Duodenal mucosa (tissue), 2 donors: ENCODE results near the gene FRA10AC1.

Experiments
- H3K27ac ChIP-seq: one replicate; pipeline ENCODE4 v1.7.0; 2013; ENCODE audit warnings: low read depth, low read length
- H3K27me3 ChIP-seq, 2 donors: one replicate each; pipeline ENCODE4 v1.7.0; 2013; ENCODE audit warnings: low read length in 2 of 2, control low read depth in 1 of 2; ENCODE audit not compliant: insufficient read depth in 2 of 2, control insufficient read depth in 1 of 2
- H3K36me3 ChIP-seq, 2 donors: one replicate each; pipeline ENCODE4 v1.7.0; 2013; ENCODE audit warnings: low read length in 2 of 2, control low read depth in 1 of 2; ENCODE audit not compliant: insufficient read depth in 2 of 2, control insufficient read depth in 1 of 2
- H3K4me1 ChIP-seq, 2 donors: one replicate each; pipeline ENCODE4 v1.7.0; 2013; ENCODE audit warnings: low read length in 2 of 2, control low read depth in 1 of 2; ENCODE audit not compliant: insufficient read depth in 2 of 2, control insufficient read depth in 1 of 2
- H3K4me3 ChIP-seq, 2 donors: one replicate each; pipeline ENCODE4 v1.7.0; 2013; ENCODE audit warnings: low read length in 2 of 2, low read depth in 1 of 2
- H3K9ac ChIP-seq, 2 donors: one replicate each; pipeline ENCODE4 v1.7.0; 2013; ENCODE audit warnings: low read length in 2 of 2, low read depth in 1 of 2
- H3K9me3 ChIP-seq, 2 donors: one replicate each; pipeline ENCODE4 v1.7.0; 2013; ENCODE audit warnings: low read length in 2 of 2, control low read depth in 1 of 2; ENCODE audit not compliant: control insufficient read depth in 1 of 2

FRA10AC1 gene

DNA sequence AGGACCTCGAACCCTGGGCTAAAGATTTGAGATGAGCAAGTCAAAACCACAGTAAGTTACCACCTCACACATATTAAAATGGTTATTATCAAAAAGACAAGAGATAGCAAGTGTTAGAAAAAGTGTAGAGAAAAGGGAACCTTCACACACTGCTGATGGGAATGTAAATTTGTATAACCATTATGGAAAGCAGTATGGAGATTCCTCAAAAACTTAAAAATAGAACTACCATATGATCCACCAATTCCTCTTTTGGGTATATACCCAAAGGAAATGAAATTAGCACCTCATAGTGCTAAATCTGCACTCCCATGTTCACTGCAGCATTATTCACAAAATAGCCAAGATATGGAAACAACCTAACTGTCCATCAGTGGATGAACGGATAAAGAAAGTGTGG, 20.8 kb upstream of the FRA10AC1 start:
- H3K4me1 ChIP-seq: no peaks in the 10 kb centered on the region
- no peak overlapping the region for H3K9ac ChIP-seq
- no peak overlapping the region for H3K4me3 ChIP-seq
- no peak overlapping the region for H3K27ac ChIP-seq
- H3K36me3 ChIP-seq: no peaks in the 10 kb centered on the region
- no peaks in the 10 kb centered on the region for H3K9me3 ChIP-seq
- H3K27me3 ChIP-seq: peaks cover 9 to 10% of the 10 kb centered on the region in 2 donors

- H3K9me3 ChIP-seq: no peaks in the 10 kb centered on the region
- no peak overlapping the region for H3K27ac ChIP-seq
- no peaks in the 10 kb centered on the region for H3K36me3 ChIP-seq
- peaks cover 9 to 10% of the 10 kb centered on the region in 2 donors for H3K27me3 ChIP-seq
- no peak overlapping the region for H3K4me3 ChIP-seq
- H3K9ac ChIP-seq: no peak overlapping the region
- H3K4me1 ChIP-seq: no peaks in the 10 kb centered on the region
Observed at GRCh38 chr10:93722550-93722949, 20.2 kb upstream of the FRA10AC1 start.

- H3K4me1 ChIP-seq: no peaks in the 10 kb centered on the region
- peaks cover 0 to 4% of the 10 kb centered on the region in 2 donors for H3K27me3 ChIP-seq
- H3K27ac ChIP-seq: no peak overlapping the region
- H3K36me3 ChIP-seq: no peaks in the 10 kb centered on the region
- H3K9me3 ChIP-seq: no peaks in the 10 kb centered on the region
- no peak overlapping the region for H3K9ac ChIP-seq
- no peak overlapping the region for H3K4me3 ChIP-seq
Observed at GRCh38 chr10:93719901-93720300, 17.5 kb upstream of the FRA10AC1 start.

DNA sequence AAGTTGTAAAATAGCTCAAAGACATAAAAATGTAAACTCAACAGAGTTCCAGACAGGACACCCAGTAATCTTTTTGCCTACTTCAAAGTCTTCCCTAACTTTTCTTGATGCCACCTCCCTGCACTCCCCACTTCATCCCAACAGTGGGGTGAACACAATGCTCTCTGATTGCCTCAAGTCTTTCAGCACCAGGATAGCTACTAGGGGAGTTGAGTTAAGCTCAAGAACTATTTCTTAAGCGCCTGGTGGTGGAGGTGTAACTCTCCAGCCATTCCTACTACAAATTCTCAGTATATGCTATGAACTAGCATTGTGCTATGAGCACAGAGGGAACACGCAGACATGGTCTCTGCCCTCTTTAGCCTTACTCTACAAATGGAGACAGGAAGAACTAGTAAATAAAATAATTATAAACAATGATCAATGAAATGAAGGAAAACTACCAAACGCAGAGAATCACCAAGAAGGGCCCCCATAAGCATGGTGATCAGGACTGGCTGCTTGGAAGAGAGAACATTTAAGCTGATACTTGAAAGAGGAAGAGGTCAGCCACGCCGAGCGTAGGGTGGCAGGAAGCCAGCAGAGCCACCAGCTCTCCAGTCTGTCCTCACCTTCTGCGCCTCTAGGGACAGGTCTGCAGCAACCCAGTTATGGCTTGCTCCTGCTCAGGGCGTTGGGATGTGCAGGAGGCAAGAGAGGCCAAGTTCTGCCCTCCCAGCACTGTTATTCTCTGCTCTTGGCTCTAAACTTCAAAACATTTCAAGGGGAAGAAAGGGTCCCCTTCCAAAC, 16.7 kb upstream of the FRA10AC1 start:
- Histone ChIP-seq H3K4me1 (no peaks in the 10 kb centered on the region), H3K9ac (no peak overlapping the region)

GRCh38 chr10:93716766-93717165, 14.4 kb upstream of the FRA10AC1 start:
- H3K9ac ChIP-seq: no peak overlapping the region
- no peaks in the 10 kb centered on the region for H3K4me1 ChIP-seq
- peaks cover 0 to 4% of the 10 kb centered on the region in 2 donors for H3K27me3 ChIP-seq
- no peak overlapping the region for H3K4me3 ChIP-seq
- H3K9me3 ChIP-seq: no peaks in the 10 kb centered on the region
- H3K36me3 ChIP-seq: no peaks in the 10 kb centered on the region
- H3K27ac ChIP-seq: no peak overlapping the region

More for the DNA sequence above, 16.7 kb upstream of the FRA10AC1 start:
- Histone ChIP-seq H3K4me3 (no peak overlapping the region), H3K27ac (no peak overlapping the region), H3K27me3 (peaks cover 0 to 4% of the 10 kb centered on the region in 2 donors), H3K36me3 (no peaks in the 10 kb centered on the region), H3K9me3 (no peaks in the 10 kb centered on the region)

DNA sequence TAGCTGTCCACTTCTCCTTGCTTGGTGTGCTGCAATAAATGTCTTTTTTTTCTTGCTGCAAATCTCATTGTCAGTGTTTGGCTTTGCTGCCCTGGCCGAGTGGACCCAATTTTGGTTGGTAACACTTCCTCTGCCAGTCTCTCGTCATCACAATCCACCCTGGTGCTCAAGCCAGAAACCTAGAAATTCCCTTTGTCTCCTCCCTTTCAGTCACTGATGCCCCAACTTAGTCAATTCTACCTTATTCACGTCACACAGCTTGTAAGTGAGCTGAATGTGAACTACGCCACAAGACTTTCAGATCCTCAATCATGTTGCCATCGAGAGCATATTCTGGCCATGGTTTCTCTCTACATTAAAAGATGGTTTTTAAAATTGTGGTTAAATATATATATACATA, 13.0 kb upstream of the FRA10AC1 start:
- no peak overlapping the region for H3K4me3 ChIP-seq
- H3K27me3 ChIP-seq: peaks cover 0 to 4% of the 10 kb centered on the region in 2 donors
- H3K27ac ChIP-seq: no peak overlapping the region
- H3K9me3 ChIP-seq: no peaks in the 10 kb centered on the region
- H3K4me1 ChIP-seq: peaks cover 0 to 1% of the 10 kb centered on the region in 2 donors
- H3K9ac ChIP-seq: no peak overlapping the region
- H3K36me3 ChIP-seq: no peaks in the 10 kb centered on the region

DNA sequence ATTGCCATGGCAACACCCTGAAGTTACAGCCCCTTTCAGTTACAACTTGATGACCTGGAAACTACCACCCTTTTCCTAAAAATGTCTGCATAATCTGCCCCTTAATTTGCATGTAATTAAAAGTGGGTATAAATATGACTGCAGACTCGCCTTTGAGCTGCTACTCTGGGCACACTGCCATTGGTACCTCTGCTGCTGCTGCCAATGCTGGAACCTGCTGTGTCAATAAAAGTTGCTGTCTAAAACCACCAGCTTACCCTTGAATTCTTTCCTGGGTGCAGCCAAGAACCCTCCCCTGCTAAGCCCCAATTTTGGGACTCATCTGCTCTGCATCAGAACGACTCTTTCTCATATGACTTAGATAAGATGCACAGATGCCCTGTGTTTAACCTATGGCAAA, 10.2 kb upstream of the FRA10AC1 start:
- Histone ChIP-seq H3K4me3 (no peak overlapping the region), H3K9ac (no peak overlapping the region), H3K4me1 (peaks cover 0 to 4% of the 10 kb centered on the region in 2 donors), H3K9me3 (no peaks in the 10 kb centered on the region), H3K36me3 (no peaks in the 10 kb centered on the region), H3K27ac (no peak overlapping the region), H3K27me3 (no peaks in the 10 kb centered on the region)

DNA sequence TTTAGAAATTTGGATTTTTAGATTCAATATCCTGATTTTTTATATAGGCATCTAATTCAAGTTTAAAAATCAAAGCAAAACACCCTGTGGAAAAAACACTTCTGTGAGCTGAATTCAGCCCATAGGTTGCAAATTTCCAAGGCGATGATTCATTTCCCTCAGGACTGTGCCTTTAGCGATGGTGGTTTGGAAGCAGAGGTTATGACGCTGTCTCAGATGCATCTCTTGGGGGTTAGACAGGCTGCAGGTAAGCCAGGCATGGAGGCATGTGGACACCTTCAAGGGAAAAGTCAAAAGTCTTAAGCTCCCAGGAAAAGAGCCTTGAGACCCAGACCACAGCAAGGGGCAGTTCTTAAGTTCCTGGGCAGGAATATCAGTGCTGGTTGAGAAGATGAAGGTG, 9.5 kb upstream of the FRA10AC1 start:
- Histone ChIP-seq H3K4me1 (peaks cover 0 to 4% of the 10 kb centered on the region in 2 donors), H3K27me3 (no peaks in the 10 kb centered on the region), H3K9ac (no peak overlapping the region), H3K27ac (no peak overlapping the region), H3K4me3 (no peak overlapping the region), H3K36me3 (no peaks in the 10 kb centered on the region), H3K9me3 (no peaks in the 10 kb centered on the region)

DNA sequence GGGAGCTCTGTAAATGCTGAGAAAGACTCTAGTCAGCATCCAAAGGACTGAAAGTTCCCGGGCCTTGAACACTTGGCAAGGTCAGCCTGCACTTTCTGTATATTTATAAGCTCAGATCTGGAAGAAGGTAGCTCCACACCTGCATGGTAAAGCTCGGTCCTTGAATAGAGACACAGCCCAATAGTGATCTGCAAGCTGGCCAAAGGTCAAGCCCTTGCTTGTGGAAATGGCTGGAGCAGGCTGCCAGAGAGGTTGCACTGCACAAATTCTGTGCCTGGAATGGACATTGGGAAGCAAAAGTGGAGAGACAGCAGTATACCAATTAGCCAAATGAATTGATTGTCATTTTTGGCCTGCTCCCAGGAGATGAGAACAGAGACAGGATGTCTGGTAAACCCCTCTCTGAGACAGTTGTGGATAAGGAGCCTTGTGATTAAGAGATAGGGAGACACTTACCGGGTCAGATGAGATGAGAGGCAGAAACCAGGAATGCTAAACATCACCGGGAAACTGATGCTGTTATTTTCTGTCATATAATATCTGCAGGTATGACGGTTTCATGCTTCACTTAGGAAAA, 8.0 kb upstream of the FRA10AC1 start:
- H3K27ac ChIP-seq: no peak overlapping the region
- no peaks in the 10 kb centered on the region for H3K9me3 ChIP-seq
- no peak overlapping the region for H3K4me3 ChIP-seq
- H3K27me3 ChIP-seq: no peaks in the 10 kb centered on the region
- no peaks in the 10 kb centered on the region for H3K36me3 ChIP-seq
- H3K9ac ChIP-seq: no peak overlapping the region
- H3K4me1 ChIP-seq: peaks cover 0 to 4% of the 10 kb centered on the region in 2 donors

DNA sequence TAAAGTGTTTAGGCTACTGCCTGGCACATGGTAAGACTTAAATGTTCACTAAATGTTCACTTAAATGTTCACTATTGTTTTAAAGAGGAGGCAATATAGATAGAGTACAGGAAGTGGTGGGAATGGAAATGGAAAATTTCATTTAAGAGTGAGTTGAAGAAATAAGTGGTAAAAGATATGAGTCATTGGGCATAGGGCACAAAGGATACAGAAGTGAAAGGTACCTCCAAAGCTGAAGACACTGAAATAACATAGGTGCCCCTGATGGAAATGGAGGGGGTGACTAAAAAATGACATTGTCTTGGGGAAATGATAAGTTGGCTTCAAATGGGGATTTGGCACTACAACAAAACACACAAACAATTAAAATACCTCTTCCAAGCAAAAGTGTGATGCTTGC, 5.2 kb upstream of the FRA10AC1 start:
- Histone ChIP-seq H3K9me3 (no peaks in the 10 kb centered on the region), H3K36me3 (no peaks in the 10 kb centered on the region), H3K9ac (no peak overlapping the region), H3K4me3 (no peak overlapping the region), H3K27ac (no peak overlapping the region), H3K27me3 (no peaks in the 10 kb centered on the region), H3K4me1 (peaks cover 0 to 4% of the 10 kb centered on the region in 2 donors)
